CD4-positive, alpha-beta T cell (primary cell): ENCODE data around the gene PITPNC1. TPM values are rescaled to one million over a fixed set of nuclear protein-coding genes. Genes with fewer than 3 reads are reported as not detected.

Source experiments
- ATAC-seq: fragments of 200-7000 bp; cut with Tn5 transposase; one replicate; pipeline ENCODE4 v1.10.0; 2022; ENCODE audit warnings: mild to moderate bottlenecking; ENCODE audit not compliant: poor library complexity
- CTCF ChIA-PET: fragments of 350-600 bp; sonication (Branson Sonifier 250); formaldehyde crosslinking; loops from one replicate; lab custom pipeline; 2021; ENCODE audit warnings: antibody characterized with exemption, inconsistent platforms; lab: Charles Lee
- POLR2A ChIA-PET: fragments of 350-600 bp; sonication (Branson Sonifier 250); formaldehyde crosslinking; loops from one replicate; lab custom pipeline; 2021; ENCODE audit warnings: antibody characterized with exemption, inconsistent platforms; lab: Charles Lee
- DNase-seq, 14 experiments: peaks; one replicate each; pipeline ENCODE4 v3.0.0-alpha.2; 2013 to 2020; ENCODE audit warnings: mixed read lengths in 2 of 14
- H3K27ac ChIP-seq, 2 donors: one replicate each; pipeline versions ENCODE4 v1.5.1 to v1.7.0; 2013; ENCODE audit warnings: low read length in 2 of 2, low read depth in 1 of 2, mild to moderate bottlenecking in 1 of 2
- H3K27me3 ChIP-seq, 2 experiments: 1 replicate in 1 of 2; 2 replicates in 1 of 2; pipeline versions ENCODE4 v1.6.1 to v1.7.0; 2013; ENCODE audit warnings: low read length in 2 of 2, control low read depth in 1 of 2, mild to moderate bottlenecking in 1 of 2, moderate library complexity in 1 of 2; ENCODE audit not compliant: insufficient read depth in 2 of 2, control insufficient read depth in 1 of 2
- H3K36me3 ChIP-seq: one replicate; pipeline ENCODE4 v1.6.1; 2013; ENCODE audit warnings: low read length, control low read depth; ENCODE audit not compliant: insufficient read depth
- H3K4me1 ChIP-seq: one replicate; pipeline ENCODE4 v1.6.1; 2013; ENCODE audit warnings: low read length, control low read depth; ENCODE audit not compliant: insufficient read depth
- H3K4me3 ChIP-seq: one replicate; pipeline ENCODE4 v1.5.1; 2013; ENCODE audit warnings: mild to moderate bottlenecking, low read length, moderate library complexity
- H3K9me3 ChIP-seq, 2 experiments: 1 replicate in 1 of 2; 2 replicates in 1 of 2; pipeline versions ENCODE4 v1.6.1 to v1.7.0; 2013; ENCODE audit warnings: low read length in 2 of 2, mild to moderate bottlenecking in 2 of 2, control low read depth in 1 of 2, moderate library complexity in 1 of 2; ENCODE audit not compliant: control insufficient read depth in 1 of 2, insufficient read depth in 1 of 2
- H3K27ac Mint-ChIP-seq: one replicate; pipeline ENCODE4 v1.8.0; 2020; ENCODE audit warnings: mixed read lengths
- H3K27me3 Mint-ChIP-seq: one replicate; pipeline ENCODE4 v1.8.0; 2021; ENCODE audit warnings: mixed read lengths
- H3K36me3 Mint-ChIP-seq: one replicate; pipeline ENCODE4 v1.8.0; 2021; ENCODE audit warnings: low read depth, mixed read lengths
- H3K4me1 Mint-ChIP-seq: one replicate; pipeline ENCODE4 v1.8.0; 2021; ENCODE audit warnings: low read depth, mixed read lengths
- H3K4me3 Mint-ChIP-seq: one replicate; pipeline ENCODE4 v1.8.0; 2020; ENCODE audit warnings: mild to moderate bottlenecking, mixed read lengths
- H3K9me3 Mint-ChIP-seq: one replicate; pipeline ENCODE4 v1.8.0; 2020; ENCODE audit warnings: mixed read lengths
- CTCF ChIP-seq: fragments of 200-600 bp; IDR thresholded peaks from one replicate; pipeline ENCODE4 v1.8.0; 2022; ENCODE audit warnings: antibody characterized with exemption, mild to moderate bottlenecking
- intact Hi-C, 2 experiments: fragments of 100-400 bp; cut with DNase I in 1 of 2; cut with micrococcal nuclease in 1 of 2; formaldehyde crosslinking; loops; one replicate each; pipeline versions ENCODE4 v1.15.1 to v1.9.0; 2023 to 2025; cut with DNase I, micrococcal nuclease
- total RNA-seq, 174 experiments: library from RNA in 2 of 174; stranded (reverse) in 2 of 174; gene quantifications; one replicate each; pipeline ENCODE4 v1.2.3 and lab custom pipeline; 2021 to 2026

The PITPNC1 gene
- total RNA-seq, 2 experiments from 2014 or later, result 80.2 to 83.4 TPM

- POLR2A ChIA-PET, result no interaction called here
- no peak overlapping the region for H3K27ac ChIP-seq
- H3K4me3 Mint-ChIP-seq, result no peak overlapping the region
- no peak for ATAC-seq
- H3K27me3 Mint-ChIP-seq, result no peaks in the 10 kb centered on the region
- H3K9me3 Mint-ChIP-seq, result no peaks in the 10 kb centered on the region
- H3K4me3 ChIP-seq, result no peak overlapping the region
- peaks cover 3% of the 10 kb centered on the region for H3K4me1 ChIP-seq
- H3K27ac Mint-ChIP-seq, result no peak overlapping the region
- DNase-seq, result no peak
- no peaks in the 10 kb centered on the region for H3K27me3 ChIP-seq
- peaks cover 39% of the 10 kb centered on the region for H3K36me3 ChIP-seq
- H3K36me3 Mint-ChIP-seq, result peaks cover 58% of the 10 kb centered on the region
- intact Hi-C loops, result no loop called here
- CTCF ChIA-PET, result no interaction called here
- TF ChIP-seq CTCF, result no peak
- no peaks in the 10 kb centered on the region for H3K9me3 ChIP-seq
- peaks cover 7% of the 10 kb centered on the region for H3K4me1 Mint-ChIP-seq
Measured at GRCh38 chr17:67565068-67565467, 188.0 kb downstream of the PITPNC1 start.

GRCh38 chr17:67566656-67567055, 189.6 kb downstream of the PITPNC1 start:
- peaks cover 3% of the 10 kb centered on the region for H3K4me1 ChIP-seq
- TF ChIP-seq CTCF, result no peak
- H3K36me3 Mint-ChIP-seq, result peaks cover 59% of the 10 kb centered on the region
- no peaks in the 10 kb centered on the region for H3K9me3 ChIP-seq
- no peak overlapping the region for H3K4me3 ChIP-seq
- intact Hi-C loops, result no loop called here
- H3K27ac Mint-ChIP-seq, result no peak overlapping the region
- no peak overlapping the region for H3K27ac ChIP-seq
- POLR2A ChIA-PET, result no interaction called here
- H3K4me3 Mint-ChIP-seq, result no peak overlapping the region
- H3K27me3 Mint-ChIP-seq, result no peaks in the 10 kb centered on the region
- H3K27me3 ChIP-seq, result no peaks in the 10 kb centered on the region
- ATAC-seq (no peak), DNase-seq (no peak)
- H3K9me3 Mint-ChIP-seq, result no peaks in the 10 kb centered on the region
- peaks cover 42% of the 10 kb centered on the region for H3K36me3 ChIP-seq
- CTCF ChIA-PET, result no interaction called here
- peaks cover 7% of the 10 kb centered on the region for H3K4me1 Mint-ChIP-seq

- Histone ChIP-seq H3K9me3 (no peaks in the 10 kb centered on the region), H3K4me1 (peaks cover 3% of the 10 kb centered on the region), H3K27me3 (no peaks in the 10 kb centered on the region), H3K4me3 (no peak overlapping the region), H3K27ac (no peak overlapping the region), H3K36me3 (peaks cover 33% of the 10 kb centered on the region)
- Mint-ChIP-seq H3K36me3 (peaks cover 58% of the 10 kb centered on the region), H3K4me3 (no peak overlapping the region), H3K9me3 (no peaks in the 10 kb centered on the region), H3K4me1 (peaks cover 21% of the 10 kb centered on the region), H3K27ac (no peak overlapping the region), H3K27me3 (no peaks in the 10 kb centered on the region)
- TF ChIP-seq CTCF, result no peak
- intact Hi-C loops, result no loop called here
- ChIA-PET CTCF (interaction anchor here (1.1 kb wide), 1 partner anchor 193 kb away, joined by 4 read pairs; no protein-coding TSS in a partner anchor), POLR2A (interaction anchor here (1.0 to 1.1 kb wide), 2 partner anchors 80 to 192 kb away, joined by 3 read pairs; partner anchors contain the start of gene PITPNC1)
- ATAC-seq (no peak), DNase-seq (no peak)
Measured at GRCh38 chr17:67569015-67569451, 192.0 kb downstream of the PITPNC1 start.
